ENCODE measurements around the gene NCKAP5. TPM values are rescaled to one million over a fixed set of nuclear protein-coding genes. Genes with fewer than 3 reads are reported as not detected.

NCKAP5 gene
- total and polyA plus RNA-seq, 2 of the 13 experiments (the other 11 are each of a cell fraction or from before 2014, with no cell fraction given): 0.01 TPM; not detected in 1

DNA sequence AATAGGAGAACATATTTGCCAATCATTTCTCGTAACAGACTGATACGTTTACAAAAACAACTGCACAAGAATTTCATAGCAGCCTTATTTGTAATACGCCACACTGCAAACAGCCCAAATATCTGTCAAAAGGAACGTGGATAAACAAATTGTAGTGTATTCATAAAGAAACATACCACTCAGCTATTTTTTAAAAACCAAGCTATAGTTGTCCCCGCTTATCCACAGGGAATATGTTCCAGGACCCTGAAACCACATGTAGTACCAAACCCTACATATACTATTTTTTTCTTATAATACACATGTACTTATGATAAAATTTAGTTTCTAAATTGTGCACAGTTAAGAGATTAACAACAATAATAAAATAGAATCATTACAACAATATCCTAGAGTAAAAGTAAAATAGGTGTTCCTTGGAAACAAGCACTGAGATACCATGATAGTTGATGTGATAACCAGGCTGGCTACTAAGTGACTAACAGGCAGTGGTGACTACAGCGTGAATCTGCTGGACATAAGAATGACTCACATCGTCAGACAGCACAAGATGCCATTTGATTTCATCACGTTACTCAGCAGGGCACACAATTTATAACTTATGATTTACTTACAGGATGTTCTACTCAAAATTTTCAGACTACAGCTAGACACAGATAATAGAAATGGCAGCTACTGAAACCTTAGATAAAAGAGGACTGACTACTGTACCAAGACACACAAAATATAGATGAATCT, 367.4 kb downstream of the NCKAP5 start:
- Histone ChIP-seq H3K9ac (ENCODE audit: insufficient read depth, low read depth, low read length) (no peak overlapping the region), H3K79me2 (ENCODE audit: insufficient read depth, low read length) (no peaks in the 10 kb centered on the region), H3K4me1 (ENCODE audit: insufficient read depth, low read length) (no peaks in the 10 kb centered on the region), H3K4me3 (replicated peaks in 1 of 3; ENCODE audit: insufficient read depth in 1 of 3, low read depth in 2 of 3, low read length in 3 of 3) (no peak overlapping the region), H3K9me3 (ENCODE audit: low read length) (peaks cover 52% of the 10 kb centered on the region), H3K4me2 (ENCODE audit: low read depth, low read length) (no peak overlapping the region), H3K27me3 (ENCODE audit: control insufficient read depth in 1 of 2, insufficient read depth in 2 of 2, low read length in 2 of 2) (no peaks in the 10 kb centered on the region), H3K27ac (ENCODE audit: extremely low read length, insufficient read depth, low read length) (no peak overlapping the region), H2AFZ (ENCODE audit: low read length) (no peak overlapping the region), H3K36me3 (replicated peaks in 1 of 2; ENCODE audit: control insufficient read depth in 1 of 2, insufficient read depth in 2 of 2, low read length in 2 of 2) (no peaks in the 10 kb centered on the region), H4K20me1 (ENCODE audit: insufficient read depth, low read length) (no peaks in the 10 kb centered on the region)
- no peak for TF ChIP-seq TAF1 (CRISPR knock-in tag; IDR thresholded peaks at IDR 0.05)
- peak in 1 of 2 experiments; percentile 21; a peak in 1 of 4 replicates for TF ChIP-seq MAFK (conservative IDR thresholded peaks at IDR 0.05 in 1 of 2, IDR thresholded peaks at IDR 0.05 in 1 of 2; ENCODE audit: low read length in 2 of 2)
- WGBS (ENCODE audit: low lambda C conversion rate): 24% methylated on average over 8 of the region's 8 CpGs
- ATAC-seq (no peak), FAIRE-seq (no peak), DNase-seq (ENCODE audit: low spot score) (no peak)
- ChIA-PET CTCF (ENCODE audit: low intra/inter-chr PET ratio, low total read pairs) (no interaction called here), POLR2A (no interaction called here)
- intact Hi-C loops (cut with micrococcal nuclease; ENCODE audit: unreplicated experiment) (no loop called here), in situ Hi-C loops (cut with HindIII; ENCODE audit: extremely low pct_ligation_motif_present, low pct_unique_long_range_greater_than_20kb) (no loop called here)
- BruUV-seq (replicated peaks): no TSS peak

DNA sequence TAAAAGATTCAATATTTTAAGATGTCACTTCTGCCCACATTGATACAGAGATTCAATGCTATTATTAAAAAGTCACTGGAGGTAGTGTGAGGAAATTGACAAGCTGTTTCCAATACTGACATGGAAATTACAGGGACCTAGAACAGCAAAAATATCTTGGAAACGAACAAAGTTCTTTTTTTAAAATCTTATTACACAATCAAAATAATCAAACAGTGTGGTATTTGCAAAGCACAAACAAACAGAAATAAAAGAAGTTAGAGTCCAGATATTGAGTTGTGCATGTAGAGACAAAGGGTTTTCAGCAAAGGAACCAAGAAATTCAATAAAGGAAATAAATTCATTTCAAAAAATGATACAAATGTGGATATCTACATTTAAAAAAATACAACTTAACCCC, 369.6 kb downstream of the NCKAP5 start:
- Histone ChIP-seq H4K20me1 (ENCODE audit: insufficient read depth, low read length) (no peaks in the 10 kb centered on the region), H3K9ac (ENCODE audit: insufficient read depth, low read depth, low read length) (no peak overlapping the region), H2AFZ (ENCODE audit: low read length) (no peak overlapping the region), H3K9me3 (ENCODE audit: low read length) (peaks cover 51% of the 10 kb centered on the region), H3K79me2 (ENCODE audit: insufficient read depth, low read length) (no peaks in the 10 kb centered on the region), H3K27me3 (ENCODE audit: control insufficient read depth in 1 of 2, insufficient read depth in 2 of 2, low read length in 2 of 2) (no peaks in the 10 kb centered on the region), H3K36me3 (replicated peaks in 1 of 2; ENCODE audit: control insufficient read depth in 1 of 2, insufficient read depth in 2 of 2, low read length in 2 of 2) (no peaks in the 10 kb centered on the region), H3K4me2 (ENCODE audit: low read depth, low read length) (no peak overlapping the region), H3K4me3 (replicated peaks in 1 of 3; ENCODE audit: insufficient read depth in 1 of 3, low read depth in 2 of 3, low read length in 3 of 3) (no peak overlapping the region), H3K27ac (ENCODE audit: extremely low read length, insufficient read depth, low read length) (no peak overlapping the region), H3K4me1 (ENCODE audit: insufficient read depth, low read length) (no peaks in the 10 kb centered on the region)
- no peak for FAIRE-seq
- intact Hi-C loops (cut with micrococcal nuclease; ENCODE audit: unreplicated experiment) (no loop called here), in situ Hi-C loops (cut with HindIII; ENCODE audit: extremely low pct_ligation_motif_present, low pct_unique_long_range_greater_than_20kb) (no loop called here)
- CTCF ChIA-PET (ENCODE audit: low intra/inter-chr PET ratio, low total read pairs): no interaction called here
- DNase-seq (ENCODE audit: low spot score): no peak
- WGBS (ENCODE audit: low lambda C conversion rate): 2% methylated on average over 1 of the region's 1 CpG
- TF ChIP-seq ZNF572 (CRISPR knock-in tag; IDR thresholded peaks at IDR 0.05) (no peak), ZIK1 (CRISPR knock-in tag; IDR thresholded peaks at IDR 0.05; ENCODE audit: borderline replicate concordance, low read depth) (no peak), FOSL2 (CRISPR knock-in tag; IDR thresholded peaks at IDR 0.05) (no peak), AKAP8 (CRISPR knock-in tag; IDR thresholded peaks at IDR 0.05) (no peak), ATM (IDR thresholded peaks at IDR 0.05; ENCODE audit: borderline replicate concordance) (no peak)
- TF ChIP-seq, protein P1, sequence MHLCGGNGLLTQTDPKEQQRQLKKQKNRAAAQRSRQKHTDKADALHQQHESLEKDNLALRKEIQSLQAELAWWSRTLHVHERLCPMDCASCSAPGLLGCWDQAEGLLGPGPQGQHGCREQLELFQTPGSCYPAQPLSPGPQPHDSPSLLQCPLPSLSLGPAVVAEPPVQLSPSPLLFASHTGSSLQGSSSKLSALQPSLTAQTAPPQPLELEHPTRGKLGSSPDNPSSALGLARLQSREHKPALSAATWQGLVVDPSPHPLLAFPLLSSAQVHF (CRISPR knock-in tag; IDR thresholded peaks at IDR 0.05): no peak
- TF ChIP-seq, protein P2, sequence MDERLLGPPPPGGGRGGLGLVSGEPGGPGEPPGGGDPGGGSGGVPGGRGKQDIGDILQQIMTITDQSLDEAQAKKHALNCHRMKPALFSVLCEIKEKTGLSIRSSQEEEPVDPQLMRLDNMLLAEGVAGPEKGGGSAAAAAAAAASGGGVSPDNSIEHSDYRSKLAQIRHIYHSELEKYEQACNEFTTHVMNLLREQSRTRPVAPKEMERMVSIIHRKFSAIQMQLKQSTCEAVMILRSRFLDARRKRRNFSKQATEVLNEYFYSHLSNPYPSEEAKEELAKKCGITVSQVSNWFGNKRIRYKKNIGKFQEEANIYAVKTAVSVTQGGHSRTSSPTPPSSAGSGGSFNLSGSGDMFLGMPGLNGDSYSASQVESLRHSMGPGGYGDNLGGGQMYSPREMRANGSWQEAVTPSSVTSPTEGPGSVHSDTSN (CRISPR knock-in tag; IDR thresholded peaks at IDR 0.05): no peak
- TF ChIP-seq, protein P3, sequence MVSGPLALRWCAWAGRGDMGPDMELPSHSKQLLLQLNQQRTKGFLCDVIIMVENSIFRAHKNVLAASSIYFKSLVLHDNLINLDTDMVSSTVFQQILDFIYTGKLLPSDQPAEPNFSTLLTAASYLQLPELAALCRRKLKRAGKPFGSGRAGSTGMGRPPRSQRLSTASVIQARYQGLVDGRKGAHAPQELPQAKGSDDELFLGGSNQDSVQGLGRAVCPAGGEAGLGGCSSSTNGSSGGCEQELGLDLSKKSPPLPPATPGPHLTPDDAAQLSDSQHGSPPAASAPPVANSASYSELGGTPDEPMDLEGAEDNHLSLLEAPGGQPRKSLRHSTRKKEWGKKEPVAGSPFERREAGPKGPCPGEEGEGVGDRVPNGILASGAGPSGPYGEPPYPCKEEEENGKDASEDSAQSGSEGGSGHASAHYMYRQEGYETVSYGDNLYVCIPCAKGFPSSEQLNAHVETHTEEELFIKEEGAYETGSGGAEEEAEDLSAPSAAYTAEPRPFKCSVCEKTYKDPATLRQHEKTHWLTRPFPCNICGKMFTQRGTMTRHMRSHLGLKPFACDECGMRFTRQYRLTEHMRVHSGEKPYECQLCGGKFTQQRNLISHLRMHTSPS (CRISPR knock-in tag; IDR thresholded peaks at IDR 0.05; ENCODE audit: low read depth): no peak
- POLR2A ChIA-PET: no interaction called here
- ATAC-seq: no peak
- BruUV-seq (replicated peaks): no TSS peak

Data from HepG2 (cell line).